K562 (cell line): Measurements from ENCODE around the gene PIP4K2A. TPM values are rescaled to one million over a fixed set of nuclear protein-coding genes. Genes with fewer than 3 reads are reported as not detected.

Experiments used
- AFF4 ChIP-seq: sonication (generic); formaldehyde crosslinking; IDR thresholded peaks from 2 replicates; pipeline ENCODE4 v1.8.0; 2023; ENCODE audit warnings: mild to moderate bottlenecking, missing genetic modification reagents
- CBFA2T2 ChIP-seq: fragments of 450-650 bp; conservative IDR thresholded peaks from 2 replicates; pipeline ENCODE4 v1.6.1; 2017; ENCODE audit warnings: mild to moderate bottlenecking
- CREB3L1 ChIP-seq: fragments of 450-650 bp; IDR thresholded peaks from 2 replicates; pipeline ENCODE4 v1.6.1; 2014; ENCODE audit warnings: low read depth, mild to moderate bottlenecking, moderate library complexity, borderline replicate concordance
- CTBP1 ChIP-seq: fragments of 450-650 bp; IDR thresholded peaks from 2 replicates; pipeline ENCODE4 v1.6.1; 2016; ENCODE audit warnings: borderline replicate concordance
- ILK ChIP-seq: fragments of 450-650 bp; IDR thresholded peaks from 2 replicates; pipeline ENCODE4 v1.6.1; 2016; ENCODE audit warnings: missing genetic modification characterization, low read depth, mild to moderate bottlenecking, missing compliant biosample characterization, moderate library complexity, borderline replicate concordance
- KDM1A ChIP-seq, 2 experiments: fragments of 450-650 bp; IDR thresholded peaks; 2 replicates each; pipeline ENCODE4 v1.6.1; 2016; ENCODE audit warnings: mild to moderate bottlenecking in 2 of 2
- MAFK ChIP-seq: IDR thresholded peaks from 2 replicates; pipeline ENCODE4 v1.6.1; 2011; ENCODE audit warnings: low read length, improper control_type of control experiment
- SMAD1 ChIP-seq: fragments of 150-350 bp; IDR thresholded peaks from 2 replicates; pipeline ENCODE4 v1.6.1; 2014; ENCODE audit warnings: low read length, low read depth; ENCODE audit not compliant: partially characterized antibody
- SP2 ChIP-seq: IDR thresholded peaks from 2 replicates; pipeline ENCODE4 v1.6.1; 2011; ENCODE audit warnings: mild to moderate bottlenecking, low read depth, low read length, moderate library complexity; ENCODE audit not compliant: poor library complexity, severe bottlenecking; ENCODE audit errors: extremely low read depth
- TCF15 ChIP-seq: fragments of 250-450 bp; sonication (Bioruptor Pico); IDR thresholded peaks from 2 replicates; pipeline ENCODE4 v1.8.0; 2022; ENCODE audit warnings: moderate library complexity, mild to moderate bottlenecking, inconsistent platforms
- ZBTB9 ChIP-seq: fragments of 450-650 bp; formaldehyde crosslinking; IDR thresholded peaks from 2 replicates; pipeline ENCODE4 v1.4.0; 2020; ENCODE audit warnings: mild to moderate bottlenecking, moderate library complexity
- ZFP36 ChIP-seq: fragments of 150-350 bp; IDR thresholded peaks from 2 replicates; pipeline ENCODE4 v1.6.1; 2018; ENCODE audit warnings: low read length, low read depth; ENCODE audit not compliant: partially characterized antibody
- ZNF165 ChIP-seq: fragments of 250-450 bp; sonication (Bioruptor Pico); IDR thresholded peaks from 2 replicates; pipeline ENCODE4 v1.4.0; 2020; ENCODE audit warnings: borderline replicate concordance
- polyA plus RNA-seq, 8 experiments: library from polyadenylated mRNA; depleted of rRNA in 4 of 8; stranded (reverse) in 5 of 8; unstranded in 3 of 8; fragments of >200 nt; fragmentation: Nextera tagmentation in 2 of 8; fragmentation: Illumina TruSeq in 1 of 8; extraction: Ambion mirVana in 2 of 8; extraction: Trizol in 1 of 8; gene quantifications; 2 replicates each; pipeline versions ENCODE4 v1.2.1 to v1.2.3, GENCODE V29; 2011 to 2014; ENCODE audit warnings: inconsistent platforms in 1 of 8, missing spikeins in 1 of 8
- total RNA-seq, 7 experiments: library from RNA; depleted of rRNA in 6 of 7; stranded (reverse); fragments of >200 nt in 6 of 7; fragmentation: Illumina TruSeq in 2 of 7; extraction: Trizol in 2 of 7; gene quantifications; 2 replicates each; pipeline versions ENCODE4 v1.2.1 to v1.2.3, GENCODE V29; 2011 to 2021; ENCODE audit warnings: low replicate concordance in 1 of 7

PIP4K2A gene
- total and polyA plus RNA-seq, 9 of the 15 experiments (the other 6 are each of a cell fraction or from before 2014, with no cell fraction given) = 35.6 to 117 (median 71.9) TPM

GRCh38 chr10:22676435-22676834, 37.9 kb downstream of the PIP4K2A start (continued):
- TF ChIP-seq CBFA2T2 (no peak), TCF15 (CRISPR knock-in tag) (no peak), MAFK (no peak), ZFP36 (no peak), ZNF165 (no peak), SMAD1 (no peak), CREB3L1 (no peak), ILK (no peak), CTBP1 (peak; percentile 79), KDM1A (IDR thresholded peaks at IDR 0.05) (0 out of 4 replicates have a peak, but pooled peaks of 1 of the 2 experiments have one; percentile 24), ZBTB9 (CRISPR knock-in tag) (no peak), SP2 (no peak), AFF4 (CRISPR knock-in tag) (no peak)
